Coronary artery (tissue), 2 donors: ENCODE measurements around the gene SNN.

Experiments
- DNase-seq: peaks from one replicate; pipeline ENCODE4 v3.0.0-alpha.2; 2017; ENCODE audit warnings: low spot score
- H3K27ac ChIP-seq, 2 donors: fragments of 200-600 bp; sonication (generic); one replicate each; pipeline ENCODE4 v1.5.1; 2016 to 2019
- H3K4me3 ChIP-seq: fragments of 200-600 bp; sonication (generic); 2 replicates; pipeline ENCODE4 v1.5.1; 2016; ENCODE audit warnings: mild to moderate bottlenecking, moderate library complexity
- CTCF ChIP-seq: fragments of 200-600 bp; sonication (generic); IDR thresholded peaks from one replicate; pipeline ENCODE4 v1.5.1; 2019; ENCODE audit warnings: antibody characterized with exemption

The SNN gene

GRCh38 chr16:11640987-11641817 lies 27.1 kb upstream of the SNN start:
- Histone ChIP-seq H3K4me3 (no peak overlapping the region), H3K27ac (peak overlapping the region; percentile 93 to 99)
- no peak for DNase-seq
- peak; percentile 86 for TF ChIP-seq CTCF

- Histone ChIP-seq H3K4me3 (no peak overlapping the region), H3K27ac (no peak overlapping the region)
- DNase-seq = no peak
- TF ChIP-seq CTCF = no peak
These were observed 25.5 kb upstream of the SNN start for GRCh38 chr16:11642765-11643116.

GRCh38 chr16:11649276-11649675 lies 19.0 kb upstream of the SNN start:
- no peak for DNase-seq
- H3K4me3 ChIP-seq = no peak overlapping the region
- H3K27ac ChIP-seq = no peak overlapping the region

GRCh38 chr16:11650641-11651591 lies 17.3 kb upstream of the SNN start:
- no peak for DNase-seq
- no peak for TF ChIP-seq CTCF
- Histone ChIP-seq H3K27ac (no peak overlapping the region), H3K4me3 (no peak overlapping the region)

More at GRCh38 chr16:11649276-11649675, 19.0 kb upstream of the SNN start:
- no peak for TF ChIP-seq CTCF

GRCh38 chr16:11651796-11652195 lies 16.5 kb upstream of the SNN start:
- no peak for DNase-seq
- H3K27ac ChIP-seq = no peak overlapping the region
- TF ChIP-seq CTCF = no peak
- no peak overlapping the region for H3K4me3 ChIP-seq

- no peak for TF ChIP-seq CTCF
- Histone ChIP-seq H3K4me3 (no peak overlapping the region), H3K27ac (no peak overlapping the region)
- DNase-seq = no peak
These were observed 12.6 kb upstream of the SNN start for GRCh38 chr16:11655655-11656054.
